Sigmoid colon (tissue), 4 donors: ENCODE results near the gene SYDE2.

Experiments
- EP300 ChIP-seq, 4 donors: sonication (generic); formaldehyde crosslinking; IDR thresholded peaks; one replicate each; pipeline ENCODE4 v1.6.1; 2017; ENCODE audit warnings: antibody characterized with exemption in 4 of 4
- POLR2A ChIP-seq, 2 donors: fragments of 450-650 bp; IDR thresholded peaks; one replicate each; pipeline ENCODE4 v1.6.1; 2016; ENCODE audit warnings: antibody characterized with exemption in 2 of 2, mild to moderate bottlenecking in 2 of 2, moderate library complexity in 2 of 2
- TF ChIP-seq, protein P1 (sequence below), 4 experiments: fragments of 450-650 bp in 3 of 4; fragments of 200-600 bp in 1 of 4; IDR thresholded peaks; one replicate each; pipeline ENCODE4 v1.5.1; 2016 to 2019; ENCODE audit warnings: antibody characterized with exemption in 4 of 4, mild to moderate bottlenecking in 3 of 4, moderate library complexity in 2 of 4

DNA sequence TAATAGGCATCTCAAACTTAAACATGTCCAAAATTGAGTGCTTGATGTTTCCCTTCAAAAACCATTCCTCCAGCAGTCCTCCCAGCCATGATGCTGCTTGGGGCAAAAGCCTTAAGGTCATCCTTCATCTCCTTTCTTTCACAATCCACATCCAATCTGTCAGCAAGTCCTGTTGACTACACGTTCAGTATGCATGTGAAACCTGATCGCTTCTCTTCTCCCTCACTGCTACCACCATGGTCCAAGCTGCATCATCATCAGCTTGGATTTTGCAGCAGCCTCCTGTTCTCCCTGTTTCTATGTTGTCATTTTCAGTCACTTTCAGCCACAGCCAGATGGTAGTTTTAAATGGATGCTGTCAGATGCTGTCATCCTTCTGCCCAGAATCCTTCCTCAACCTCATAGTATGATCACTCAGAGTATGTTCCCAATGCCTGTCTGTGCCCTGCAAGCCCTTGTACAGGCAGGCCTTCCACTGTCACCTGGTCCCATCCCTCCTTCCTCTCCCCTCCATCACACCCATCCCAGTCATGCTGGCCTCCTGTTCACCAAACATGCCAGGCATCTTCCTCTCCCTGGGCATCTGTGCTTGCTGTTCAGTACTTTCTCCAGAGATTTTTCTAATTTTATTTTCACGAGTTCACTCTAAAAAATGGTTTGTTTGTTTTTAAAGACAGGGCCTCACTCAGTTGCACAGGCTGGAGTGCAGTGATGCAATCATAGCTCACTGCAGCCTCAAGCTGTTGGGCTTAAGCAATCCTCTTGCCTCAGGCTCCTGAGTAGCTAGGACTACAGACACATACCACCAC lies 66.0 kb downstream of the SYDE2 start:
- TF ChIP-seq, protein P1, sequence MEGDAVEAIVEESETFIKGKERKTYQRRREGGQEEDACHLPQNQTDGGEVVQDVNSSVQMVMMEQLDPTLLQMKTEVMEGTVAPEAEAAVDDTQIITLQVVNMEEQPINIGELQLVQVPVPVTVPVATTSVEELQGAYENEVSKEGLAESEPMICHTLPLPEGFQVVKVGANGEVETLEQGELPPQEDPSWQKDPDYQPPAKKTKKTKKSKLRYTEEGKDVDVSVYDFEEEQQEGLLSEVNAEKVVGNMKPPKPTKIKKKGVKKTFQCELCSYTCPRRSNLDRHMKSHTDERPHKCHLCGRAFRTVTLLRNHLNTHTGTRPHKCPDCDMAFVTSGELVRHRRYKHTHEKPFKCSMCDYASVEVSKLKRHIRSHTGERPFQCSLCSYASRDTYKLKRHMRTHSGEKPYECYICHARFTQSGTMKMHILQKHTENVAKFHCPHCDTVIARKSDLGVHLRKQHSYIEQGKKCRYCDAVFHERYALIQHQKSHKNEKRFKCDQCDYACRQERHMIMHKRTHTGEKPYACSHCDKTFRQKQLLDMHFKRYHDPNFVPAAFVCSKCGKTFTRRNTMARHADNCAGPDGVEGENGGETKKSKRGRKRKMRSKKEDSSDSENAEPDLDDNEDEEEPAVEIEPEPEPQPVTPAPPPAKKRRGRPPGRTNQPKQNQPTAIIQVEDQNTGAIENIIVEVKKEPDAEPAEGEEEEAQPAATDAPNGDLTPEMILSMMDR (IDR thresholded peaks at IDR 0.05): no peak
- no peak for TF ChIP-seq EP300 (IDR thresholded peaks at IDR 0.05)
- TF ChIP-seq POLR2A (IDR thresholded peaks at IDR 0.05): no peak
